ENCODE results near the gene ARL16.
A peak's percentile ranks its signal among the peaks of the same experiment; 100 is the strongest.

ARL16 gene

GRCh38 chr17:81683584-81684441, at the start of gene ARL16, which contains the start of gene HGS:
ARL16 (minus strand) TSS chr17:81683797; CDS start chr17:81683753, 44 bp downstream.
HGS (plus strand) TSS chr17:81684011; CDS start chr17:81684067, 56 bp downstream.
- DNase-seq: peak; percentile 98

- no peak for DNase-seq
Measured at GRCh38 chr17:81727324-81728031, 43.9 kb upstream of the ARL16 start.

GRCh38 chr17:81726004-81726403, 42.4 kb upstream of the ARL16 start:
- DNase-seq: no peak

- no peak for DNase-seq
Measured at GRCh38 chr17:81725439-81725838, 41.8 kb upstream of the ARL16 start.

- DNase-seq: no peak
Measured at GRCh38 chr17:81723651-81724209, 40.1 kb upstream of the ARL16 start.

GRCh38 chr17:81722184-81723120, 38.9 kb upstream of the ARL16 start:
- DNase-seq: no peak

- DNase-seq: no peak
Measured at GRCh38 chr17:81720267-81721071, 36.9 kb upstream of the ARL16 start.

GRCh38 chr17:81719410-81720266, 36.0 kb upstream of the ARL16 start:
- no peak for DNase-seq

- DNase-seq: no peak
Measured at GRCh38 chr17:81717766-81718089, 34.1 kb upstream of the ARL16 start.

- DNase-seq: no peak
Measured at GRCh38 chr17:81717049-81717765, 33.6 kb upstream of the ARL16 start.

- DNase-seq: no peak
Measured at GRCh38 chr17:81716674-81716996, 33.0 kb upstream of the ARL16 start.

- no peak for DNase-seq
Measured at GRCh38 chr17:81715872-81716673, 32.5 kb upstream of the ARL16 start.

GRCh38 chr17:81715107-81715871, 31.7 kb upstream of the ARL16 start:
- no peak for DNase-seq

- no peak for DNase-seq
Measured at GRCh38 chr17:81714412-81715106, 31.0 kb upstream of the ARL16 start.

- no peak for DNase-seq
Measured at GRCh38 chr17:81713556-81714411, 30.2 kb upstream of the ARL16 start.

- DNase-seq: no peak
Measured at GRCh38 chr17:81713004-81713555, 29.5 kb upstream of the ARL16 start.
